HUES64 (cell line): ENCODE results near the gene SNX1.
"Not testable (repeated sequence)": the region's sequence is repeated elsewhere in the genome, so short reads cannot be mapped to it uniquely, and the experiment has no call there.

Source experiments
- H3K27ac ChIP-seq: 2 replicates; pipeline ENCODE4 v1.7.0; 2013; ENCODE audit warnings: low read depth, low read length, inconsistent platforms
- H3K27me3 ChIP-seq: 2 replicates; pipeline ENCODE4 v1.6.1; 2013; ENCODE audit warnings: mild to moderate bottlenecking, low read length; ENCODE audit not compliant: insufficient read depth
- H3K36me3 ChIP-seq: 2 replicates; pipeline ENCODE4 v1.6.1; 2013; ENCODE audit warnings: mild to moderate bottlenecking, low read length; ENCODE audit not compliant: insufficient read depth
- H3K4me1 ChIP-seq: 2 replicates; pipeline ENCODE4 v1.6.1; 2013; ENCODE audit warnings: mild to moderate bottlenecking, low read length, moderate library complexity; ENCODE audit not compliant: insufficient read depth
- H3K4me3 ChIP-seq: 2 replicates; pipeline ENCODE4 v1.5.1; 2013; ENCODE audit warnings: mild to moderate bottlenecking, low read length, moderate library complexity
- H3K9ac ChIP-seq: 2 replicates; pipeline ENCODE4 v1.6.1; 2013; ENCODE audit warnings: mild to moderate bottlenecking, low read depth, low read length
- H3K9me3 ChIP-seq: 2 replicates; pipeline ENCODE4 v1.6.1; 2013; ENCODE audit warnings: low read depth, low read length; ENCODE audit not compliant: insufficient read depth
- WGBS: fragments of 150-250, 120-280 bp; methylation state at CpG from one replicate; pipeline ENCODE4 v1.1.7; 2013; ENCODE audit warnings: missing lambda C conversion rate; 5-methylcytosine and 5-hydroxymethylcytosine counted together

Gene SNX1

DNA sequence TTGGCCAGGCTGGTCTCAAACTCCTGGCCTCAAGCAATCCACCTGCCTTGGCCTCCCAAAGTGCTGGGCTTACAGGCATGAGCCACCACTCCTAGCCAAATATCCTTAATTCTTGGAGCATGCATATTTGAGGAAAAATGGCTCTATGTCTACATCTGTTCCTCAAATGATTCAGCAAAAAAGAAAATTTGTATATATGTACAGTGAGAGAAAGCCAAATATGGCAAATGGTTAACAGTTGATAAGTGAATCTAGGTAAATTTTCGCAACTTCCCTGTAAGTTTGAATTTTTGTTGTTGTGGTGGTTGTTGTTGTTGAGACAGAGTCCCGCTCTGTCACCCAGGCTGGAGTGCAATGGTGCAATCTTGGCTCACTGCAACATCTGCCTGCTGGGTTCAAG, 36.7 kb upstream of the SNX1 start:
- H3K9ac ChIP-seq, H3K27me3 ChIP-seq, H3K4me3 ChIP-seq, H3K9me3 ChIP-seq, H3K4me1 ChIP-seq, H3K36me3 ChIP-seq, H3K27ac ChIP-seq: not testable (repeated sequence)
- WGBS, result 93% methylated on average over 2 of the region's 2 CpGs

- H3K36me3 ChIP-seq, result no peaks in the 10 kb centered on the region
- no peaks in the 10 kb centered on the region for H3K4me1 ChIP-seq
- H3K27ac ChIP-seq, result no peak overlapping the region
- H3K4me3 ChIP-seq, result no peak overlapping the region
- no peaks in the 10 kb centered on the region for H3K9me3 ChIP-seq
- 95% methylated on average over 29 of the region's 29 CpGs for WGBS
- H3K9ac ChIP-seq, result no peak overlapping the region
- no peaks in the 10 kb centered on the region for H3K27me3 ChIP-seq
Measured at GRCh38 chr15:64060716-64061115, 35.1 kb upstream of the SNX1 start.

DNA sequence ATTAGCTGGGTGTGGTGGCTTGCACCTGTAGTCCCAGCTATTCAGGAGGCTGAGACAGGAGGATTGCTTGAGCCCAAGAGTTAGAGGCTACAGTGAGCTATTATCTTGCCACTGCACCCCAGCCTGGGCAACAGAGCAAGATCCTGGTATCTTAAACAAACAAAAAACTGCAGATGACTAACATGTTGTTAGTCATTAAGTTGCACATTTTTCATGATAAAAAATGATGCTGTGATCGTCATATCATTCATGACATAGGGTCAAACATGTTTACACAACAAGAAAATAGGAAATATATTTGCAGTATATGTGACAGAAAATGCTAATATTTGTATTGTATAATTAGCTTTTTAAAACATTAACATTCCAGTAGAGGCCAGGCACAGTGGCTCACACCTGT, 29.3 kb upstream of the SNX1 start:
- WGBS, result 88% methylated on average over 1 of the region's 1 CpG

DNA sequence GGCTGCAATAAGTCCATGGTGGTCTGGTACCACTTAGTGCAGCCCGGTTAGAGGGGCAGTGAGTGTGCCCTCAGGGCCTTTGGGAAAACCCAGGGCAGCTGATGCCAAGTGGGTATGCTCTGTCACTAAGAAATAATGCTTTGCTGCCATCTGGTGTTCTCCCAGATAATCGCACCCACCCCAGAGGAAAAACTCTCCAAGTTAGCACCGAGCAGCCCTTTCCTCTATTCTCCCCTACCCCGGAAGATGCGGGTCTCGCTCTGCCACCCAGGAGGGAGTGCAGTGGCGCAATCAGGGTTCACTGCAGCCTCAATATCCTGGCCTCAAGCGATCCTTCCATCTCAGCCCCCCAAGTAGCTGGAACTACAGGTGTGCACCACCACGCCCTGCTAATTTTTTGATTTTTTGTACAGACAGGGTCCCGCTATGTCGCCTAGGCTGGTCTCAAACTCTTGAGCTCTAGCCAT, 28.2 kb upstream of the SNX1 start:
- no peaks in the 10 kb centered on the region for H3K4me1 ChIP-seq
- peaks cover 16% of the 10 kb centered on the region for H3K36me3 ChIP-seq
- H3K27ac ChIP-seq, result no peak overlapping the region
- H3K4me3 ChIP-seq, result no peak overlapping the region; the same call in 1 of the 2 replicates
- H3K9me3 ChIP-seq, result no peaks in the 10 kb centered on the region
- H3K27me3 ChIP-seq, result no peaks in the 10 kb centered on the region
- 37% methylated on average over 11 of the region's 11 CpGs for WGBS
- no peak overlapping the region for H3K9ac ChIP-seq

More for the DNA sequence above, 29.3 kb upstream of the SNX1 start:
- H3K9ac ChIP-seq, result no peak overlapping the region
- no peaks in the 10 kb centered on the region for H3K27me3 ChIP-seq
- no peaks in the 10 kb centered on the region for H3K9me3 ChIP-seq
- H3K4me3 ChIP-seq, result no peak overlapping the region
- no peak overlapping the region for H3K27ac ChIP-seq
- H3K36me3 ChIP-seq, result peaks cover 4% of the 10 kb centered on the region
- H3K4me1 ChIP-seq, result no peaks in the 10 kb centered on the region

DNA sequence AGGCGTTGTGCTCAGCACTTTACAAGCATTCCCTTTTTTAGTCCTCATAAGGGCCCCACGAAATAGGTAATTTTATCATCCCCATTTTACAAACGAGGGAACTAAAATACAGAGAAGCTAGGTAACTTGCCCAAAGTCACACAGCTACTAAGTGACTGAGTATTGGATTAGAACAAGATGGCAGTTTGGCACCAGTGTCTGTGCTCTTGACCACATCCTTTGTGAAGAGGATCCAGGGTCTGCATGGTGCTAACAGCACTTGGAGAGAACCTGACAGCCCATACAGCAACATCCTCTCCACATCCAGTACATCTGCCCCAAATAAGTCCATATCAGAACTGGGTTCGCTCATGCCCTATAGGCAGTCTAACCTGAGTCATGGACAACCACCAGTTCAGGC, 27.6 kb upstream of the SNX1 start:
- WGBS, result 94% methylated on average over 4 of the region's 4 CpGs
- Histone ChIP-seq H3K27me3 (no peaks in the 10 kb centered on the region), H3K9me3 (no peaks in the 10 kb centered on the region), H3K27ac (no peak overlapping the region), H3K36me3 (peaks cover 21% of the 10 kb centered on the region), H3K9ac (no peak overlapping the region), H3K4me3 (no peak overlapping the region), H3K4me1 (no peaks in the 10 kb centered on the region)

- no peaks in the 10 kb centered on the region for H3K4me1 ChIP-seq
- H3K27ac ChIP-seq, result no peak overlapping the region
- H3K27me3 ChIP-seq, result no peaks in the 10 kb centered on the region
- WGBS, result 94% methylated on average over 3 of the region's 3 CpGs
- H3K9me3 ChIP-seq, result no peaks in the 10 kb centered on the region
- peaks cover 27% of the 10 kb centered on the region for H3K36me3 ChIP-seq
- H3K4me3 ChIP-seq, result no peak overlapping the region
- no peak overlapping the region for H3K9ac ChIP-seq
Measured at GRCh38 chr15:64070106-64070505, 25.7 kb upstream of the SNX1 start.

GRCh38 chr15:64070965-64071851, 24.6 kb upstream of the SNX1 start:
- Histone ChIP-seq H3K27me3 (no peaks in the 10 kb centered on the region), H3K4me1 (no peaks in the 10 kb centered on the region), H3K27ac (no peak overlapping the region), H3K4me3 (no peak overlapping the region), H3K36me3 (peaks cover 31% of the 10 kb centered on the region), H3K9me3 (no peaks in the 10 kb centered on the region), H3K9ac (no peak overlapping the region)
- 94% methylated on average over 7 of the region's 8 CpGs for WGBS

DNA sequence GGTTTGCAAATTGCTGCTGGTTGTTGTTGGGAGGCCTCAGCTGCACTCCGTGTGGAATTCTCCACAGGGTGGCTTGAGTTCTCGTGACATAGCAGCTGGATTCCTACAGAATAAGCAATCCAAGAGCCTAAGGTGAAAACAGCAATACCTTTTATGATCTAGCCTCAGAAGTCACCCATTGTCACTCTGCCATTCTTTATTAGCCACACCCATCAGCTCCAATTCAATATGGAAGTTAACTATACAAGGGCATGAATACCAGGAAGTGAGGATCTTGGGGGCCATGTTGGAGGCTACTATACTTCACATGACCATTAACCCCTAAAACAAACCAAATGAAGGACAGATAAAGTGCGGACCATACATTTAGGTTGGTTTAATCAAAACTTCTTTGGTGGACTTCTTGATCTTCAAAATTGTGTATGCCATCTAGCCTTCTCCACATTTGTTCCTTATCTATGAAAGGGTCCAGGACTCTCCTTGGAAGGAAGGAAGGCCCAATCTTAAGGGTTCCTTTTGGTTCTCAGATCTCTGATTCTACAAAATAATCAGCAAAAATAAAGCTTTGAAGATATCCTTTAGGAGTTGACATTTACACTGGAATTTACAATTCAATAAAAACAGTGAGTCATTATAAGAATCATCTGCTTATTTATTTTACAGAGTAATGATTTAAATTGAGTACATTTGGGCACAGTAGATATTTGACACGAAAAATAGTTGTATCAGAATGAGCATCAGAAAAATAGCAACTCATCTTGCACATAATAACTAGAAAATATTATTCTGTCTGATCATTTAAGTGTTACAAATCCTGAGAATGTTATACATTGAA, 23.6 kb upstream of the SNX1 start:
- H3K4me3 ChIP-seq, result no peak overlapping the region
- WGBS, result 86% methylated on average over 3 of the region's 4 CpGs
- H3K36me3 ChIP-seq, result peaks cover 33% of the 10 kb centered on the region
- no peak overlapping the region for H3K27ac ChIP-seq
- H3K4me1 ChIP-seq, result no peaks in the 10 kb centered on the region
- H3K27me3 ChIP-seq, result no peaks in the 10 kb centered on the region
- H3K9me3 ChIP-seq, result no peaks in the 10 kb centered on the region
- H3K9ac ChIP-seq, result no peak overlapping the region

- 94% methylated on average over 2 of the region's 2 CpGs for WGBS
- Histone ChIP-seq H3K4me3 (no peak overlapping the region), H3K4me1 (no peaks in the 10 kb centered on the region), H3K27ac (no peak overlapping the region), H3K36me3 (peaks cover 37% of the 10 kb centered on the region), H3K27me3 (no peaks in the 10 kb centered on the region), H3K9me3 (no peaks in the 10 kb centered on the region), H3K9ac (no peak overlapping the region)
Measured at GRCh38 chr15:64072812-64073211, 23.0 kb upstream of the SNX1 start.

GRCh38 chr15:64073496-64073895, 22.3 kb upstream of the SNX1 start:
- H3K9me3 ChIP-seq, H3K4me1 ChIP-seq, H3K4me3 ChIP-seq, H3K27ac ChIP-seq, H3K27me3 ChIP-seq, H3K9ac ChIP-seq: not testable (repeated sequence)
- peaks cover 38% of the 10 kb centered on the region for H3K36me3 ChIP-seq
- 98% methylated on average over 2 of the region's 2 CpGs for WGBS

- H3K27me3 ChIP-seq, result no peaks in the 10 kb centered on the region
- peaks cover under 1% of the 10 kb centered on the region; the same call in 1 of the 2 replicates for H3K9me3 ChIP-seq
- H3K9ac ChIP-seq, result no peak overlapping the region
- peaks cover 42% of the 10 kb centered on the region for H3K36me3 ChIP-seq
- H3K27ac ChIP-seq, result no peak overlapping the region
- 98% methylated on average over 2 of the region's 3 CpGs for WGBS
- H3K4me3 ChIP-seq, result no peak overlapping the region
- no peaks in the 10 kb centered on the region for H3K4me1 ChIP-seq
Measured at GRCh38 chr15:64082757-64083156, 13.0 kb upstream of the SNX1 start.
